H54 (cell line): Measurements from ENCODE around the gene EN1.

Source experiments
- DNase-seq: peaks from one replicate; pipeline ENCODE4 v3.0.0; 2011; ENCODE audit warnings: low spot score, mixed read lengths; ENCODE audit not compliant: insufficient read length
- FAIRE-seq: peaks from 3 replicates; lab custom pipeline; 2011; peaks lifted over from hg19 to GRCh38; lab: Jason Lieb, UNC
- POLR2A ChIP-seq: IDR thresholded peaks from 2 replicates; pipeline ENCODE4 v1.6.1; 2011; ENCODE audit warnings: low read depth, mild to moderate bottlenecking, low read length

The EN1 gene

GRCh38 chr2:118812552-118812951 lies 34.9 kb downstream of the EN1 start:
- DNase-seq = no peak
- no peak for FAIRE-seq
- TF ChIP-seq POLR2A = no peak

DNA sequence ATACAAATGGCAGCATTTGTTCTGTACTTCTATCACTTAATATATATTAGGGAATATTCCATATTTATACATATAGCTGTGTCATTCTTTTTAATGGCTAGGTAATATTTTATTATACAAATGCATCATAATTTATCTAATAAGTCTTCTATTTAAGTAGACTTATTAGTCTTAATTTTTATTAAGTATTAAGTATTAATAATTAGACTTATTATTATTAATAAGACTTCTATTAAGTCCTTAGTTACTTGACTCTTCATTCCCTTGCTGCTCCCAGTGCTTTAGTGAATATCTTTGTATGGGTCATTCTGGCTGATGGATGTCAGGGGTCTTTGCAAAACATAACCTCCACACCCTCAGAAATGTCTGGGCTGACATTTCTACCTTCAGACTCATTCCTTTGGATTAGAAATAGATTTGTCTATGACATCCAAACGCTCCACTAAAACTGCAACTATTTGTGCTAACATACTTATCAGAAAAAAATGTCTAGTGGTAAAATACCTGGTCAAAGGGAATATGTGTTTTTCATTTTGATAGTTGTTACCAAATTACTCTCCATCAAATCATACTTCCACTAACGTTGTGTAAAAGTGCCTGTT lies 35.8 kb downstream of the EN1 start:
- TF ChIP-seq POLR2A = no peak
- FAIRE-seq = no peak
- no peak for DNase-seq

DNA sequence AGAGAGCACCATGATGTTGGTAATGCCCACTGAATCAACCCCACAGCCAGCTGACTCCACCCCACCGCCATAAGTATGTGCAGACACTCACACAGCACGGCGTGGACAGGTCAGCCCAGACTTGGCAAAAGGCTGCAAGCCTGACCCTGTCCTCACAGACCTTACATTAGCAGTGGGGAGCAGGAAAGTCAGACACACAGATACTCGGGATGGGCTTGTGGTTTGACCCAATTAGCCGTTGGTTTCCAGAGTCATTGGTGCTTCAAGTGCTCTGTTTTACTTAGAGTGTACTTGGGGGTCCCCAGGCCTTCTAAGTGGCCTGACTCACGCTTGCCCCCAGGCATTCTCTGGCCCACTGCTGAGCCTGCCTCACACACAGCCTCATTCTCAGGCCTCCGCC lies 36.7 kb downstream of the EN1 start:
- FAIRE-seq (no peak), DNase-seq (no peak)

GRCh38 chr2:118808429-118808809 lies 39.0 kb downstream of the EN1 start:
- no peak for DNase-seq
- FAIRE-seq = no peak
- no peak for TF ChIP-seq POLR2A

More for the DNA sequence above, 36.7 kb downstream of the EN1 start:
- TF ChIP-seq POLR2A = no peak

DNA sequence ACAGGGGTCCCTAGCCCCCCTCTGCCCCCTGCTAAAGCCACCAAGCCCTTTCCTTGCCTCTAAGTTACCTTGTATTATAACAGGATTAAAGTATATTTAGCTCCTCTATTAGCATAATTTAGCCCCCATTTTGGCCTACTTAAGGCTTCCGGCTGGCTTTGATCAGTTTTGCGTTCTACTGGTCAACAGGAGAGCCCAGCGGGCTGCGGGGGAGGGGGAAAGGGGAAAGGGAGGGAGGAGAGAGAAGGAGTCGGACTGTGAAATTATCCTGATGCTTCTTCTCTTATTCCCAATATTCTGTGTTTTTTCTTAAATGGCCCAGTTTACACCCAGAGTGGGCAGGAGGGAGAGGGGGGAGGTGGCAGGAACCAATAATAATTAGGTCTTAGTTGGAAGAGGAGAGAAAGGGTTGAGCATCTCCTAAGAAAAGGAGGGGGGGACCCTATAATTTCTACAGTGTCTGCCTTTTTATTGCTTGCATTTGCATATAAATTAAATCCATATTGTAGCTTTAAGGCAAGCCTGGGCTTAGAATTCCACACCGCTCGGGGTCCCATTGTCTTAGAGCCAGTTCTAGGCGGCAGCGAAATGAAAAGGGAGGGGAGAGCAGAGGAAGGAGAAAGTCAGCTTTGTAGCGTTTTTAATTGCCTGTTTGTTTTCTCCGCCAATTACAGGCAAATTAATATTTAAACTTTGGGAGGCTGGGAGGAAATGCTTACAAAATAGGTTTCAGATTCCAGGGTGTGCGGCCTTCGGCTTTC lies 39.6 kb downstream of the EN1 start:
- DNase-seq (no peak), FAIRE-seq (no peak)
- no peak for TF ChIP-seq POLR2A

GRCh38 chr2:118806797-118807667 lies 40.4 kb downstream of the EN1 start:
- no peak for TF ChIP-seq POLR2A
- DNase-seq = no peak
- FAIRE-seq = no peak

DNA sequence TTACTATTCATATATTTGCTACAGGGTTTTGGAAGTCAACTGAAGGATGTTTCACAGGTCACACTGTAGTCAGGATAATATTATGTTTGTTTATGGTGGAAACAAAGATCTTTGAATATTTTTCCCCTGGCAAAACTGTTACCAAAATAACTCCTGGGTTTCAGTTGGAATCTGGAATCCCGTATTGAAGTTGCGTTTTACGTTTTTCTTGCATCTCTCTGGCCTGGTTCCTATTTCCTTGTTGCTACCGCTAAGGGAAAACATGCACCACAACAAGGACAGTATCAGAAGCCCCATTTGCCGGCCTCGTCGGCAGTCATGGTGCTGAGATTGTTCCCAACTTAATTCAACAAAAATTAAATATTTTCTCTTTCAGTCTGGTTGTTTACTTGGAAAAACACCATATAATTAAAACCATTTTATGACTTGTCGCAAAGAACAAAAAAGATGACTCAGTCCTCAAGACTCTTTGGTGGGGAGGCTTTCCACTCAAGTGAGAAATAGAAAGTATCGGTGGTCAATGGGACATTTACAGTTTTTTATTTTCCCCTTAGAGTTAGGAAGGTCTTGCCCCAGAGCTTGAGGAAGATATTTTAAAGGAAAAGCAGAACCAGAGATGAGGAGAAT lies 42.3 kb downstream of the EN1 start:
- TF ChIP-seq POLR2A = no peak
- FAIRE-seq = no peak
- no peak for DNase-seq

DNA sequence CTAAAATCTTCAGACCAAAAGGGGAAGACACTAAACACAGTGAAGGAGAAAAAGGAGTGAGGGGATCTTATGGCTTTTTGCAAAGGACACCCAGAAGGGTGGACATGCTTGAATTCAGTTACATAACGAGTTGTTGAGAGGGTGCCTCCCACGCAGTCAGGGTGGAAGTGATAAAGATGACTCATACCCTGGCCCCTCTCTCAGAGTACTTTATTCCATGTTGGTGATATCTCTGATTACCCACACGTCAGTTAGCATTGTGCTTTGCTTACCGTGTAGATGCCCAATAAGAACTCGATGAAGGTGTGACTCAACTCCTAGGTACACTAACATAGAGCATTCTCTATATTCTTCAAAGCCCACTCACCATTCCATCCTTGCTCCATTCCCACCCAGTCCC lies 44.4 kb downstream of the EN1 start:
- FAIRE-seq (no peak), DNase-seq (no peak)
- TF ChIP-seq POLR2A = no peak

DNA sequence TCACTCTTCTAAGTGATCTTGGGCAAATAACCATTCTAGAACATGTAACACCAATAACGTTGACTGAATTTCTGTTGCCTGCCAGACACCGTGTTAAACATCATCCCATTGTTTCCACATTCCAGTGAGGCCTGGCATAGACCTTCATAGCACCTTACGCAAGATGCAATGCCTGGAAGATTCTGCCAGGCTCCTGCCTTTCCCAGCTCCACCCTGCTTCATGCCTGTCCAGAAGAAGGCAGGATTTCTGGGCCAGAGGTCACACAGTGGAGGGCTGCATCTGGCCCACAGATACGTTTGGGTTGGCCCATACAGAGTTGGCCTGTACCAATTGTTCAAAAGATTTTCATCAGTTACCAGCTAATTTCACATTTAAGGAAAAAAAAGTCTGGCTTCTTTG lies 46.3 kb downstream of the EN1 start:
- FAIRE-seq (no peak), DNase-seq (no peak)
- no peak for TF ChIP-seq POLR2A

- DNase-seq = no peak
- no peak for FAIRE-seq
- TF ChIP-seq POLR2A = no peak
These were observed 46.7 kb downstream of the EN1 start for GRCh38 chr2:118800736-118801135.

DNA sequence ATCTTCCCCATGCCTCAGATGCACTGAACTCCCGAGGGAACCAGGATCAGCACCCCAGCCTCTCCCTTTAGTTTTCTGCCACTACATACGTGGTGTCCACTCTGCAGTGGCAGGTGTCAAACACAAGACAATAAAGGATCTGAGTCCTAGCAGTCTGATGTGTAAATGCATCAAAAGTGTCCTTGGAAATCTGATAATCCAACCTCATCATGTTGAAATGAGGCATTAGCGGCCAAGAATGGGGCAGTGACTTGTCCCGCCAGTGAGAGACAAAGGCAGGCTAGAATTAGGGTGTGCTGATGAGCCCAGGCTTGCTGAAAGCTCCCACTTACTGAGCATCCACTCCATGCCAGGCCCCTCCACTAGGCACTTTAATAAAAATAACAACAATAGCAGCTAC lies 52.9 kb downstream of the EN1 start:
- no peak for TF ChIP-seq POLR2A
- no peak for FAIRE-seq
- no peak for DNase-seq
